SK-N-SH treated with all-trans-retinoic acid at 6 μM for 48 hours (cell line): ENCODE results near the gene TBL1X.
A peak's percentile ranks its signal among the peaks of the same experiment; 100 is the strongest.

ENCODE experiments used
- ATAC-seq: fragments of 200-7000 bp; cut with Tn5 transposase; 3 replicates; pipeline ENCODE4 v1.9.1; 2020; ENCODE audit warnings: mild to moderate bottlenecking, moderate library complexity
- ARNTL ChIP-seq: fragments of 450-650 bp; formaldehyde crosslinking; IDR thresholded peaks from 2 replicates; pipeline ENCODE4 v1.5.0; 2020; ENCODE audit warnings: low read depth, mild to moderate bottlenecking, moderate library complexity, borderline replicate concordance
- BACH2 ChIP-seq: fragments of 250-450 bp; sonication (Bioruptor Pico); IDR thresholded peaks from 2 replicates; pipeline ENCODE4 v1.9.0; 2021; ENCODE audit warnings: mild to moderate bottlenecking, borderline replicate concordance
- CSDC2 ChIP-seq: fragments of 250-450 bp; sonication (Bioruptor Pico); IDR thresholded peaks from 2 replicates; pipeline ENCODE4 v1.5.0; 2020; ENCODE audit warnings: mild to moderate bottlenecking, moderate library complexity
- ESRRG ChIP-seq: fragments of 250-450 bp; sonication (Bioruptor Pico); IDR thresholded peaks from 2 replicates; pipeline ENCODE4 v1.6.1; 2021; ENCODE audit warnings: mild to moderate bottlenecking
- GLIS3 ChIP-seq: fragments of 250-450 bp; sonication (Bioruptor Pico); IDR thresholded peaks from 2 replicates; pipeline ENCODE4 v1.5.0; 2020; ENCODE audit warnings: mild to moderate bottlenecking, moderate library complexity
- ISL1 ChIP-seq: fragments of 250-450 bp; sonication (Bioruptor Pico); IDR thresholded peaks from 2 replicates; pipeline ENCODE4 v2.1.2; 2022; ENCODE audit warnings: mild to moderate bottlenecking, moderate library complexity
- OSR1 ChIP-seq: fragments of 250-450 bp; sonication (Bioruptor Pico); IDR thresholded peaks from 2 replicates; pipeline ENCODE4 v1.8.0; 2022; ENCODE audit warnings: moderate library complexity, mild to moderate bottlenecking, inconsistent platforms
- POU6F1 ChIP-seq: fragments of 250-450 bp; sonication (Bioruptor Pico); IDR thresholded peaks from 2 replicates; pipeline ENCODE4 v1.8.0; 2021; ENCODE audit warnings: low read depth, mild to moderate bottlenecking, moderate library complexity, borderline replicate concordance
- PPARA ChIP-seq: fragments of 250-450 bp; sonication (Bioruptor Pico); IDR thresholded peaks from 2 replicates; pipeline ENCODE4 v1.5.0; 2020; ENCODE audit warnings: mild to moderate bottlenecking, borderline replicate concordance
- SNAI2 ChIP-seq: fragments of 250-450 bp; sonication (Bioruptor Pico); IDR thresholded peaks from 2 replicates; pipeline ENCODE4 v1.5.0; 2020; ENCODE audit warnings: mild to moderate bottlenecking, moderate library complexity
- TCF4 ChIP-seq: fragments of 250-450 bp; sonication (Bioruptor Pico); IDR thresholded peaks from 2 replicates; pipeline ENCODE4 v1.8.0; 2021; ENCODE audit warnings: mild to moderate bottlenecking, moderate library complexity, borderline replicate concordance
- TOX ChIP-seq: fragments of 250-450 bp; sonication (Bioruptor Pico); IDR thresholded peaks from 2 replicates; pipeline ENCODE4 v1.8.0; 2021; ENCODE audit warnings: mild to moderate bottlenecking, moderate library complexity, borderline replicate concordance
- TSHZ2 ChIP-seq: fragments of 250-450 bp; sonication (Bioruptor Pico); IDR thresholded peaks from 2 replicates; pipeline ENCODE4 v1.5.0; 2020; ENCODE audit warnings: mild to moderate bottlenecking, moderate library complexity
- ZC3H10 ChIP-seq: fragments of 250-450 bp; sonication (Bioruptor Pico); IDR thresholded peaks from 2 replicates; pipeline ENCODE4 v1.5.1; 2021; ENCODE audit warnings: mild to moderate bottlenecking, moderate library complexity
- ZFP3 ChIP-seq: fragments of 250-450 bp; sonication (Bioruptor Pico); IDR thresholded peaks from 2 replicates; pipeline ENCODE4 v1.5.0; 2020; ENCODE audit warnings: mild to moderate bottlenecking, moderate library complexity
- ZFP30 ChIP-seq: fragments of 450-650 bp; formaldehyde crosslinking; IDR thresholded peaks from 2 replicates; pipeline ENCODE4 v1.5.0; 2022; ENCODE audit warnings: mild to moderate bottlenecking, moderate library complexity
- ZNF565 ChIP-seq: fragments of 450-650 bp; formaldehyde crosslinking; conservative IDR thresholded peaks from 2 replicates; pipeline ENCODE4 v1.5.0; 2020; ENCODE audit warnings: low read depth, mild to moderate bottlenecking, moderate library complexity
- ZNF70 ChIP-seq: fragments of 450-650 bp; formaldehyde crosslinking; IDR thresholded peaks from 2 replicates; pipeline ENCODE4 v1.5.0; 2020; ENCODE audit warnings: mild to moderate bottlenecking, moderate library complexity
- ZNF8 ChIP-seq: fragments of 450-650 bp; formaldehyde crosslinking; IDR thresholded peaks from 2 replicates; pipeline ENCODE4 v1.5.0; 2020; ENCODE audit warnings: mild to moderate bottlenecking, moderate library complexity
- TF ChIP-seq, protein P1 (sequence below): fragments of 250-450 bp; sonication (Bioruptor Pico); IDR thresholded peaks from 2 replicates; pipeline ENCODE4 v1.5.1; 2021; ENCODE audit warnings: mild to moderate bottlenecking, moderate library complexity
- TF ChIP-seq, protein P2 (sequence below): fragments of 250-450 bp; sonication (Bioruptor Pico); IDR thresholded peaks from 2 replicates; pipeline ENCODE4 v1.5.1; 2020; ENCODE audit warnings: low read depth, mild to moderate bottlenecking, moderate library complexity
- TF ChIP-seq, protein P3 (sequence below): fragments of 250-450 bp; sonication (Bioruptor Pico); IDR thresholded peaks from 2 replicates; pipeline ENCODE4 v1.8.0; 2020; ENCODE audit warnings: mild to moderate bottlenecking, moderate library complexity, borderline replicate concordance

TBL1X gene

GRCh38 chrX:9530848-9531274 is 66.0 kb downstream of the TBL1X start:
- TF ChIP-seq ZNF8 (CRISPR knock-in tag) (no peak), ZFP30 (CRISPR knock-in tag) (no peak), OSR1 (no peak), GLIS3 (CRISPR knock-in tag) (no peak), POU6F1 (no peak), TOX (CRISPR knock-in tag) (no peak), ZNF70 (CRISPR knock-in tag) (no peak), CSDC2 (CRISPR knock-in tag) (no peak), BACH2 (no peak), ZNF565 (no peak), ISL1 (no peak), TCF4 (CRISPR knock-in tag) (no peak), ZFP3 (CRISPR knock-in tag) (no peak), TSHZ2 (CRISPR knock-in tag) (no peak)
- TF ChIP-seq, protein P1, sequence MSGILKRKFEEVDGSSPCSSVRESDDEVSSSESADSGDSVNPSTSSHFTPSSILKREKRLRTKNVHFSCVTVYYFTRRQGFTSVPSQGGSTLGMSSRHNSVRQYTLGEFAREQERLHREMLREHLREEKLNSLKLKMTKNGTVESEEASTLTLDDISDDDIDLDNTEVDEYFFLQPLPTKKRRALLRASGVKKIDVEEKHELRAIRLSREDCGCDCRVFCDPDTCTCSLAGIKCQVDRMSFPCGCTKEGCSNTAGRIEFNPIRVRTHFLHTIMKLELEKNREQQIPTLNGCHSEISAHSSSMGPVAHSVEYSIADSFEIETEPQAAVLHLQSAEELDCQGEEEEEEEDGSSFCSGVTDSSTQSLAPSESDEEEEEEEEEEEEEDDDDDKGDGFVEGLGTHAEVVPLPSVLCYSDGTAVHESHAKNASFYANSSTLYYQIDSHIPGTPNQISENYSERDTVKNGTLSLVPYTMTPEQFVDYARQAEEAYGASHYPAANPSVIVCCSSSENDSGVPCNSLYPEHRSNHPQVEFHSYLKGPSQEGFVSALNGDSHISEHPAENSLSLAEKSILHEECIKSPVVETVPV (CRISPR knock-in tag), result no peak
- TF ChIP-seq, protein P2, sequence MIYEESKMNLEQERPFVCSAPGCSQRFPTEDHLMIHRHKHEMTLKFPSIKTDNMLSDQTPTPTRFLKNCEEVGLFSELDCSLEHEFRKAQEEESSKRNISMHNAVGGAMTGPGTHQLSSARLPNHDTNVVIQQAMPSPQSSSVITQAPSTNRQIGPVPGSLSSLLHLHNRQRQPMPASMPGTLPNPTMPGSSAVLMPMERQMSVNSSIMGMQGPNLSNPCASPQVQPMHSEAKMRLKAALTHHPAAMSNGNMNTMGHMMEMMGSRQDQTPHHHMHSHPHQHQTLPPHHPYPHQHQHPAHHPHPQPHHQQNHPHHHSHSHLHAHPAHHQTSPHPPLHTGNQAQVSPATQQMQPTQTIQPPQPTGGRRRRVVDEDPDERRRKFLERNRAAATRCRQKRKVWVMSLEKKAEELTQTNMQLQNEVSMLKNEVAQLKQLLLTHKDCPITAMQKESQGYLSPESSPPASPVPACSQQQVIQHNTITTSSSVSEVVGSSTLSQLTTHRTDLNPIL (CRISPR knock-in tag), result no peak
- ATAC-seq, result peak; percentile 88

DNA sequence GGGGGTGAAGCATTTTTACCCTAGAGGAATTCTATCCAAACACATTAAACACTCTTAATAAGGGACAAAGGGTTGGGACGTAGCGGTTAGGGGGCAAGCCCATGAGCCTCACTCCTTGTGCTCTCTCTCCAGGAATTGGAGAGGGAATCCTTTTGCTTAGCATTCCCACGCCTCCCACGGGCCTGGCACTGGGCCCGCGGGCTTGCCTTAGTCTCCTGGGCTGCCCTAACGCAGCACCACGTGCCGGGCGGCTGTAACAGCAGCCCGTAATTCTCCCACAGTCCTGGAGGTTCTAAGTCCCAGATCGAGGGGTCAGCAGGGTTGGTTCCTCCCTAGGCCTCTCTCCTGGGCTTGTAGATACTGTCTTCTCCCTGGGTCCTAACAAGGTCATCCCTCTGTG is 67.5 kb downstream of the TBL1X start:
- no peak for ATAC-seq
- TF ChIP-seq TOX (CRISPR knock-in tag) (no peak), CSDC2 (CRISPR knock-in tag) (no peak), ZFP30 (CRISPR knock-in tag) (no peak)
- TF ChIP-seq, all 23 proteins: peak for 0

GRCh38 chrX:9533611-9534010 is 68.8 kb downstream of the TBL1X start:
- TF ChIP-seq ZFP3 (CRISPR knock-in tag) (no peak), ESRRG (no peak), ZNF565 (no peak), ZNF70 (CRISPR knock-in tag) (no peak), PPARA (CRISPR knock-in tag) (no peak), TCF4 (CRISPR knock-in tag) (no peak), OSR1 (no peak), GLIS3 (CRISPR knock-in tag) (no peak), ZC3H10 (CRISPR knock-in tag) (no peak)
- TF ChIP-seq, all 23 proteins: peak for 0
- no peak for ATAC-seq

DNA sequence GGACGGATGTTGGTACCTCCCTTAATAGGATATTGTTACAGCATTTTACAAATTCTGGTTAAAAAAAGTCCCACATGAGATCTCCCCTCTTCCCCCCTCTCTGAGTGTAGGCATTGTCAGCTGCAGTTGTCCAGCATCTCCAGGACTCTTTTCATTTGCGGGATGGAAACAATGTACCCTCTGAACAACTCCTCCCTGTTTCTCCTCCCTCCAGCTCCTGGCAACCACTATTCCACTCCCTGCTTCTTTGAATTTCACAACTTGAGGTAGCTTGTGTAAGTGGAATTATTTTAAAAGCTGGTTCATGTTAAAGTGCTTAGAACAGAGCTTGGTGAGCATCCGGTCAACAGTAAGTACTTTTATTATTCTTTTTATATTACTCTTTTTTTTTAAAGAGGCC is 69.8 kb downstream of the TBL1X start:
- ATAC-seq, result no peak
- TF ChIP-seq TSHZ2 (CRISPR knock-in tag) (no peak), OSR1 (no peak), ZC3H10 (CRISPR knock-in tag) (no peak), GLIS3 (CRISPR knock-in tag) (no peak), BACH2 (no peak), ARNTL (CRISPR knock-in tag) (no peak), CSDC2 (CRISPR knock-in tag) (no peak), ZNF8 (CRISPR knock-in tag) (no peak), SNAI2 (CRISPR knock-in tag) (no peak)
- TF ChIP-seq, protein P3, sequence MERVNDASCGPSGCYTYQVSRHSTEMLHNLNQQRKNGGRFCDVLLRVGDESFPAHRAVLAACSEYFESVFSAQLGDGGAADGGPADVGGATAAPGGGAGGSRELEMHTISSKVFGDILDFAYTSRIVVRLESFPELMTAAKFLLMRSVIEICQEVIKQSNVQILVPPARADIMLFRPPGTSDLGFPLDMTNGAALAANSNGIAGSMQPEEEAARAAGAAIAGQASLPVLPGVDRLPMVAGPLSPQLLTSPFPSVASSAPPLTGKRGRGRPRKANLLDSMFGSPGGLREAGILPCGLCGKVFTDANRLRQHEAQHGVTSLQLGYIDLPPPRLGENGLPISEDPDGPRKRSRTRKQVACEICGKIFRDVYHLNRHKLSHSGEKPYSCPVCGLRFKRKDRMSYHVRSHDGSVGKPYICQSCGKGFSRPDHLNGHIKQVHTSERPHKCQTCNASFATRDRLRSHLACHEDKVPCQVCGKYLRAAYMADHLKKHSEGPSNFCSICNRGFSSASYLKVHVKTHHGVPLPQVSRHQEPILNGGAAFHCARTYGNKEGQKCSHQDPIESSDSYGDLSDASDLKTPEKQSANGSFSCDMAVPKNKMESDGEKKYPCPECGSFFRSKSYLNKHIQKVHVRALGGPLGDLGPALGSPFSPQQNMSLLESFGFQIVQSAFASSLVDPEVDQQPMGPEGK (CRISPR knock-in tag), result no peak
- TF ChIP-seq, protein P2 (CRISPR knock-in tag), result no peak
